HCT116 (cell line): Measurements from ENCODE around the gene KIF13A. TPM values are rescaled to one million over a fixed set of nuclear protein-coding genes. Genes with fewer than 3 reads are reported as not detected.
"Not testable (repeated sequence)": the region's sequence is repeated elsewhere in the genome, so short reads cannot be mapped to it uniquely, and the experiment has no call there.

ENCODE experiments used
- ATAC-seq: fragments of 200-7000 bp; cut with Tn5 transposase; 2 replicates; pipeline ENCODE4 v1.9.1; 2020; ENCODE audit warnings: mild to moderate bottlenecking, moderate library complexity
- BruUV-seq: library from RNA; stranded (reverse); fragments of 400-500 nt; replicated peaks from 2 replicates; lab custom pipeline; 2021; lab: Mats Ljungman, UMichigan
- CTCF ChIA-PET: fragments of 300-600 bp; sonication (Branson Sonifier 250); formaldehyde crosslinking; loops from one replicate; lab custom pipeline; 2021; ENCODE audit warnings: antibody characterized with exemption; lab: Charles Lee
- POLR2A ChIA-PET: fragments of 300-600, 350-600 bp; sonication (Branson Sonifier 250); formaldehyde crosslinking; loops from one replicate; lab custom pipeline; 2021; ENCODE audit warnings: antibody characterized with exemption; lab: Charles Lee
- RAD21 ChIA-PET, 2 experiments: fragments of 300-600 bp; sonication (Branson Sonifier 250); formaldehyde crosslinking; loops; one replicate each; lab custom pipeline; 2023; ENCODE audit warnings: low total read pairs in 2 of 2; ENCODE audit not compliant: uncharacterized antibody in 2 of 2, unreplicated experiment in 2 of 2, low non-redundant PET in 1 of 2; lab: Charles Lee
- DNase-seq: peaks from one replicate; pipeline ENCODE4 v3.0.0-alpha.2; 2010; ENCODE audit warnings: low read depth, low spot score
- H2AFZ ChIP-seq: fragments of 200-600 bp; shearing (Covaris generic), sonication (generic); 2 replicates; pipeline ENCODE4 v1.6.1; 2017; ENCODE audit warnings: low read depth, mixed run types, mixed read lengths, antibody characterized with exemption, low read length; ENCODE audit not compliant: poor library complexity, severe bottlenecking
- H3K27ac ChIP-seq: 2 replicates; pipeline ENCODE4 v1.5.1; 2012; ENCODE audit warnings: low read depth, low read length
- H3K27me3 ChIP-seq: fragments of 200-600 bp; sonication (generic); 2 replicates; pipeline ENCODE4 v1.6.1; 2016; ENCODE audit warnings: mixed run types, low read length, mixed read lengths; ENCODE audit not compliant: insufficient read depth
- H3K36me3 ChIP-seq, 2 experiments: fragments of 200-500 bp in 1 of 2; fragments of 200-600 bp in 1 of 2; sonication (Bioruptor generic) in 1 of 2; sonication (generic) in 1 of 2; 2 replicates each; pipeline versions ENCODE4 v1.5.1 to v1.6.1; 2014 to 2016; ENCODE audit warnings: low read length in 2 of 2, inconsistent platforms in 1 of 2, mixed read lengths in 1 of 2, mixed run types in 1 of 2; ENCODE audit not compliant: insufficient read depth in 2 of 2, control insufficient read depth in 1 of 2
- H3K4me1 ChIP-seq, 2 experiments: fragments of 200-600 bp in 1 of 2; sonication (generic) in 1 of 2; 2 replicates each; pipeline versions ENCODE4 v1.5.1 to v1.6.1; 2012 to 2017; ENCODE audit warnings: low read length in 2 of 2, inconsistent platforms in 1 of 2, mild to moderate bottlenecking in 1 of 2, mixed read lengths in 1 of 2, mixed run types in 1 of 2, moderate library complexity in 1 of 2; ENCODE audit not compliant: insufficient read depth in 2 of 2, control insufficient read depth in 1 of 2
- H3K4me2 ChIP-seq: fragments of 200-600 bp; sonication (generic); 2 replicates; pipeline ENCODE4 v1.6.1; 2017; ENCODE audit warnings: mixed run types, low read length, mixed read lengths
- H3K4me3 ChIP-seq, 2 experiments: fragments of 200-600 bp in 1 of 2; sonication (generic) in 1 of 2; replicated peaks in 1 of 2; 2 replicates each; pipeline ENCODE4 v1.5.1; 2011 to 2016; ENCODE audit warnings: low read length in 2 of 2, control low read depth in 1 of 2, low read depth in 1 of 2, mild to moderate bottlenecking in 1 of 2, mixed read lengths in 1 of 2, mixed run types in 1 of 2
- H3K79me2 ChIP-seq: fragments of 200-600 bp; sonication (generic); 2 replicates; pipeline ENCODE4 v1.6.1; 2017; ENCODE audit warnings: mild to moderate bottlenecking, mixed run types, low read length, moderate library complexity, mixed read lengths; ENCODE audit not compliant: insufficient read depth
- H3K9ac ChIP-seq: fragments of 200-600 bp; sonication (generic); 2 replicates; pipeline ENCODE4 v1.6.1; 2016; ENCODE audit warnings: low read length, mixed read lengths
- H3K9me2 ChIP-seq: fragments of 200-600 bp; sonication (generic), shearing (Covaris generic); 2 replicates; pipeline ENCODE4 v1.6.1; 2017; ENCODE audit warnings: mixed run types, mild to moderate bottlenecking, moderate library complexity; ENCODE audit not compliant: insufficient read depth
- H3K9me3 ChIP-seq, 2 experiments: fragments of 200-500 bp in 1 of 2; fragments of 200-600 bp in 1 of 2; sonication (Bioruptor generic) in 1 of 2; sonication (generic) in 1 of 2; 2 replicates each; pipeline ENCODE4 v1.6.1; 2014 to 2017; ENCODE audit warnings: low read length in 2 of 2, mixed read lengths in 2 of 2, inconsistent platforms in 1 of 2, low read depth in 1 of 2, mild to moderate bottlenecking in 1 of 2, mixed run types in 1 of 2, moderate library complexity in 1 of 2; ENCODE audit not compliant: control insufficient read depth in 1 of 2, insufficient read depth in 1 of 2
- H4K20me1 ChIP-seq: fragments of 200-600 bp; sonication (generic), shearing (Covaris generic); 2 replicates; pipeline ENCODE4 v1.6.1; 2017; ENCODE audit warnings: mixed run types, mild to moderate bottlenecking, moderate library complexity; ENCODE audit not compliant: insufficient read depth
- CEBPB ChIP-seq: IDR thresholded peaks from 2 replicates; pipeline ENCODE4 v1.6.1; 2012; ENCODE audit warnings: low read depth
- EZH2 ChIP-seq: fragments of 200-600 bp; sonication (generic); IDR thresholded peaks from 2 replicates; pipeline ENCODE4 v1.6.1; 2017; ENCODE audit warnings: antibody characterized with exemption, mixed run types
- MAX ChIP-seq: IDR thresholded peaks from 2 replicates; pipeline ENCODE4 v1.6.1; 2012
- POLR2A ChIP-seq: IDR thresholded peaks from 2 replicates; pipeline ENCODE4 v1.7.0; 2011; ENCODE audit warnings: borderline replicate concordance; ENCODE audit not compliant: insufficient read depth, insufficient read length; ENCODE audit errors: extremely low read depth
- SIN3A ChIP-seq: IDR thresholded peaks from 2 replicates; pipeline ENCODE4 v1.6.1; 2012; ENCODE audit warnings: low read depth
- ZBTB33 ChIP-seq: IDR thresholded peaks from 2 replicates; pipeline ENCODE4 v1.6.1; 2011; ENCODE audit warnings: mild to moderate bottlenecking, low read length, moderate library complexity; ENCODE audit not compliant: insufficient replicate concordance; ENCODE audit errors: extremely low read depth
- intact Hi-C: fragments of 100-400 bp; cut with micrococcal nuclease; formaldehyde crosslinking; loops from 2 replicates; pipeline ENCODE4 v1.10.0; 2022
- total RNA-seq: library from RNA; stranded (reverse); gene quantifications from one replicate; pipeline ENCODE4 v1.2.1, GENCODE V29; 2021; ENCODE audit not compliant: unreplicated experiment

The KIF13A gene
- total RNA-seq, 1 experiment from 2014 or later, result 23.1 TPM

- TF ChIP-seq CEBPB (no peak), SIN3A (no peak), EZH2 (no peak)
Observed at GRCh38 chr6:18016133-18016532, 28.7 kb upstream of the KIF13A start (continued).

GRCh38 chr6:18011287-18011686 lies 23.9 kb upstream of the KIF13A start:
- no peak for ATAC-seq
- Histone ChIP-seq H3K4me2 (no peak overlapping the region), H3K4me3 (no peak overlapping the region), H3K27ac (no peak overlapping the region), H3K36me3 (no peaks in the 10 kb centered on the region), H3K4me1 (no peaks in the 10 kb centered on the region), H3K9me3 (no peaks in the 10 kb centered on the region), H3K9ac (no peak overlapping the region), H4K20me1 (no peaks in the 10 kb centered on the region), H2AFZ (no peak overlapping the region), H3K27me3 (no peaks in the 10 kb centered on the region), H3K79me2 (no peaks in the 10 kb centered on the region), H3K9me2 (no peaks in the 10 kb centered on the region)
- no TSS peak for BruUV-seq
- ChIA-PET CTCF (no interaction called here), POLR2A (interaction anchor here (0.9 kb wide), 1 partner anchor 9 kb away, joined by 3 read pairs; no protein-coding TSS in a partner anchor), RAD21 (no interaction called here)
- intact Hi-C loops, result no loop called here
- DNase-seq, result no peak
- TF ChIP-seq MAX (no peak), ZBTB33 (no peak), POLR2A (no peak), CEBPB (no peak)

- POLR2A ChIA-PET, result interaction anchor here (0.9 kb wide), 1 partner anchor 10 kb away, joined by 3 read pairs; no protein-coding TSS in a partner anchor
Observed at GRCh38 chr6:18010540-18010939, 23.1 kb upstream of the KIF13A start.

More at GRCh38 chr6:18010540-18010939, 23.1 kb upstream of the KIF13A start:
- H3K4me2 ChIP-seq, CTCF ChIA-PET, intact Hi-C loops, H4K20me1 ChIP-seq, H3K9ac ChIP-seq, H3K4me1 ChIP-seq, H3K79me2 ChIP-seq, ATAC-seq, H2AFZ ChIP-seq, DNase-seq, BruUV-seq, H3K9me3 ChIP-seq, RAD21 ChIA-PET, H3K36me3 ChIP-seq, H3K27ac ChIP-seq, H3K27me3 ChIP-seq, H3K9me2 ChIP-seq, H3K4me3 ChIP-seq: not testable (repeated sequence)
